WTC11 (cell line): Measurements from ENCODE around the gene CMKLR1. TPM values are rescaled to one million over a fixed set of nuclear protein-coding genes. Genes with fewer than 3 reads are reported as not detected.
A peak's percentile ranks its signal among the peaks of the same experiment; 100 is the strongest.

Experiments used
- ATAC-seq: fragments of 200-7000 bp; cut with Tn5 transposase; 2 replicates; pipeline ENCODE4 v1.10.0; 2021; ENCODE audit warnings: mild to moderate bottlenecking, moderate library complexity
- CTCF ChIA-PET: fragments of 300-600 bp; sonication (Branson Sonifier 250); formaldehyde crosslinking; loops from one replicate; lab custom pipeline; 2021; ENCODE audit warnings: antibody characterized with exemption; lab: Charles Lee
- POLR2A ChIA-PET: fragments of 350-600 bp; sonication (Branson Sonifier 250); formaldehyde crosslinking; loops from one replicate; lab custom pipeline; 2021; ENCODE audit warnings: antibody characterized with exemption; lab: Charles Lee
- DNase-seq: peaks from one replicate; pipeline ENCODE4 v3.0.0; 2021; ENCODE audit warnings: low spot score
- H3K27ac Mint-ChIP-seq: 2 replicates; pipeline ENCODE4 v1.8.0; 2021; ENCODE audit warnings: mixed read lengths
- H3K27me3 Mint-ChIP-seq: 2 replicates; pipeline ENCODE4 v1.8.0; 2021; ENCODE audit warnings: low read depth, mild to moderate bottlenecking, moderate library complexity, mixed read lengths
- H3K36me3 Mint-ChIP-seq: 2 replicates; pipeline ENCODE4 v1.8.0; 2021; ENCODE audit warnings: mixed read lengths
- H3K4me1 Mint-ChIP-seq: 2 replicates; pipeline ENCODE4 v1.8.0; 2022; ENCODE audit warnings: mixed read lengths
- H3K4me3 Mint-ChIP-seq: 2 replicates; pipeline ENCODE4 v1.8.0; 2021; ENCODE audit warnings: mild to moderate bottlenecking, moderate library complexity, mixed read lengths
- H3K9me3 Mint-ChIP-seq: 2 replicates; pipeline ENCODE4 v1.8.0; 2021; ENCODE audit warnings: mixed read lengths
- EMX1 ChIP-seq: fragments of 250-450 bp; sonication (Bioruptor Pico); IDR thresholded peaks from 2 replicates; pipeline ENCODE4 v1.8.0; 2021; ENCODE audit warnings: mild to moderate bottlenecking
- GTF2I ChIP-seq: fragments of 250-450 bp; sonication (Bioruptor Pico); conservative IDR thresholded peaks from 2 replicates; pipeline ENCODE4 v1.4.0; 2021; ENCODE audit warnings: mild to moderate bottlenecking
- HMGA2 ChIP-seq: fragments of 250-450 bp; sonication (Bioruptor Pico); IDR thresholded peaks from 2 replicates; pipeline ENCODE4 v1.4.0; 2021; ENCODE audit warnings: mild to moderate bottlenecking, moderate library complexity
- IRF2 ChIP-seq: sonication (generic); formaldehyde crosslinking; IDR thresholded peaks from 2 replicates; pipeline ENCODE4 v1.8.0; 2022; ENCODE audit warnings: low read depth, missing genetic modification reagents, borderline replicate concordance
- KAT7 ChIP-seq: sonication (generic); formaldehyde crosslinking; IDR thresholded peaks from 2 replicates; pipeline ENCODE4 v1.8.1; 2023; ENCODE audit warnings: missing genetic modification reagents, mild to moderate bottlenecking, borderline replicate concordance
- NFATC4 ChIP-seq: fragments of 250-450 bp; sonication (Bioruptor Pico); IDR thresholded peaks from 2 replicates; pipeline ENCODE4 v1.9.0; 2021; ENCODE audit warnings: mild to moderate bottlenecking
- TCF7 ChIP-seq: sonication (generic); formaldehyde crosslinking; IDR thresholded peaks from 2 replicates; pipeline ENCODE4 v1.8.0; 2022; ENCODE audit warnings: mild to moderate bottlenecking, low read depth, missing genetic modification reagents, moderate library complexity
- TEAD1 ChIP-seq: sonication (generic); formaldehyde crosslinking; IDR thresholded peaks from 2 replicates; pipeline ENCODE4 v1.8.0; 2022; ENCODE audit warnings: mild to moderate bottlenecking, missing genetic modification reagents
- TEAD4 ChIP-seq: sonication (generic); formaldehyde crosslinking; IDR thresholded peaks from 2 replicates; pipeline ENCODE4 v1.8.0; 2022; ENCODE audit warnings: mild to moderate bottlenecking, missing genetic modification reagents
- ZNF138 ChIP-seq: sonication (generic); formaldehyde crosslinking; conservative IDR thresholded peaks from 2 replicates; pipeline ENCODE4 v1.8.1; 2022; ENCODE audit warnings: mild to moderate bottlenecking, moderate library complexity, missing genetic modification reagents
- total RNA-seq: library from RNA; stranded (reverse); gene quantifications from 3 replicates; pipeline ENCODE4 v1.2.3, GENCODE V29; 2021
- TF ChIP-seq, protein P1 (sequence below): sonication (generic); formaldehyde crosslinking; IDR thresholded peaks from 2 replicates; pipeline ENCODE4 v1.8.0; 2022; ENCODE audit warnings: missing genetic modification reagents
- TF ChIP-seq, protein P2 (sequence below): sonication (generic); formaldehyde crosslinking; IDR thresholded peaks from 2 replicates; pipeline ENCODE4 v1.8.1; 2023; ENCODE audit warnings: mild to moderate bottlenecking, missing genetic modification reagents, moderate library complexity
- TF ChIP-seq, protein P3 (sequence below): fragments of 250-450 bp; sonication (Bioruptor Pico); IDR thresholded peaks from 2 replicates; pipeline ENCODE4 v1.9.0; 2021; ENCODE audit warnings: mild to moderate bottlenecking
- TF ChIP-seq, protein P4 (sequence below): fragments of 250-450 bp; sonication (Bioruptor Pico); IDR thresholded peaks from 2 replicates; pipeline ENCODE4 v1.9.0; 2021; ENCODE audit warnings: mild to moderate bottlenecking, borderline replicate concordance
- TF ChIP-seq, protein P5 (sequence below): fragments of 200-600 bp; IDR thresholded peaks from 2 replicates; pipeline ENCODE4 v1.8.0; 2022; ENCODE audit warnings: antibody characterized with exemption

CMKLR1 gene
- total RNA-seq, 1 experiment from 2014 or later: 1.6 TPM

DNA sequence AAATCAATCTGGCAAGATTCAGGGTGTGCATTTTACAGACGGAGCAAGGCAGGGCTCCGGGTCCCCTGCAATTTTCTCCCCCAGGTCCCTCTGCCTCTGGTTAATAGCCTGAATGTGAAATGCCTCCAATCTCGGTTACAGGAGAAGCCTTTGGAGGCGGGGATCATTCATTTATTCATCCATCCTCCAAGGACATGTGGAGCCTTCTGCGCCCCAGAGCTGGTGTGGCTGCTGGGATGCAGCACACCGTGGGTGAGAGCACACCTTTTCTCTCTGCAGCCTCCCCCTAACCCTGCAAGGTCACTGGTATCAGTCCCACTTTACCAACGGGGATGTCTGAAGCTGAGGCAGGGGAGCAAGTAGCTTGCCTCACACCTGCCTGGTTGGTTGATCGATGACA lies 35.4 kb downstream of the CMKLR1 start (continued):
- TF ChIP-seq, protein P1, sequence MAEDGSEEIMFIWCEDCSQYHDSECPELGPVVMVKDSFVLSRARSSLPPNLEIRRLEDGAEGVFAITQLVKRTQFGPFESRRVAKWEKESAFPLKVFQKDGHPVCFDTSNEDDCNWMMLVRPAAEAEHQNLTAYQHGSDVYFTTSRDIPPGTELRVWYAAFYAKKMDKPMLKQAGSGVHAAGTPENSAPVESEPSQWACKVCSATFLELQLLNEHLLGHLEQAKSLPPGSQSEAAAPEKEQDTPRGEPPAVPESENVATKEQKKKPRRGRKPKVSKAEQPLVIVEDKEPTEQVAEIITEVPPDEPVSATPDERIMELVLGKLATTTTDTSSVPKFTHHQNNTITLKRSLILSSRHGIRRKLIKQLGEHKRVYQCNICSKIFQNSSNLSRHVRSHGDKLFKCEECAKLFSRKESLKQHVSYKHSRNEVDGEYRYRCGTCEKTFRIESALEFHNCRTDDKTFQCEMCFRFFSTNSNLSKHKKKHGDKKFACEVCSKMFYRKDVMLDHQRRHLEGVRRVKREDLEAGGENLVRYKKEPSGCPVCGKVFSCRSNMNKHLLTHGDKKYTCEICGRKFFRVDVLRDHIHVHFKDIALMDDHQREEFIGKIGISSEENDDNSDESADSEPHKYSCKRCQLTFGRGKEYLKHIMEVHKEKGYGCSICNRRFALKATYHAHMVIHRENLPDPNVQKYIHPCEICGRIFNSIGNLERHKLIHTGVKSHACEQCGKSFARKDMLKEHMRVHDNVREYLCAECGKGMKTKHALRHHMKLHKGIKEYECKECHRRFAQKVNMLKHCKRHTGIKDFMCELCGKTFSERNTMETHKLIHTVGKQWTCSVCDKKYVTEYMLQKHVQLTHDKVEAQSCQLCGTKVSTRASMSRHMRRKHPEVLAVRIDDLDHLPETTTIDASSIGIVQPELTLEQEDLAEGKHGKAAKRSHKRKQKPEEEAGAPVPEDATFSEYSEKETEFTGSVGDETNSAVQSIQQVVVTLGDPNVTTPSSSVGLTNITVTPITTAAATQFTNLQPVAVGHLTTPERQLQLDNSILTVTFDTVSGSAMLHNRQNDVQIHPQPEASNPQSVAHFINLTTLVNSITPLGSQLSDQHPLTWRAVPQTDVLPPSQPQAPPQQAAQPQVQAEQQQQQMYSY (CRISPR knock-in tag): no peak
- no peak for TF ChIP-seq KAT7

DNA sequence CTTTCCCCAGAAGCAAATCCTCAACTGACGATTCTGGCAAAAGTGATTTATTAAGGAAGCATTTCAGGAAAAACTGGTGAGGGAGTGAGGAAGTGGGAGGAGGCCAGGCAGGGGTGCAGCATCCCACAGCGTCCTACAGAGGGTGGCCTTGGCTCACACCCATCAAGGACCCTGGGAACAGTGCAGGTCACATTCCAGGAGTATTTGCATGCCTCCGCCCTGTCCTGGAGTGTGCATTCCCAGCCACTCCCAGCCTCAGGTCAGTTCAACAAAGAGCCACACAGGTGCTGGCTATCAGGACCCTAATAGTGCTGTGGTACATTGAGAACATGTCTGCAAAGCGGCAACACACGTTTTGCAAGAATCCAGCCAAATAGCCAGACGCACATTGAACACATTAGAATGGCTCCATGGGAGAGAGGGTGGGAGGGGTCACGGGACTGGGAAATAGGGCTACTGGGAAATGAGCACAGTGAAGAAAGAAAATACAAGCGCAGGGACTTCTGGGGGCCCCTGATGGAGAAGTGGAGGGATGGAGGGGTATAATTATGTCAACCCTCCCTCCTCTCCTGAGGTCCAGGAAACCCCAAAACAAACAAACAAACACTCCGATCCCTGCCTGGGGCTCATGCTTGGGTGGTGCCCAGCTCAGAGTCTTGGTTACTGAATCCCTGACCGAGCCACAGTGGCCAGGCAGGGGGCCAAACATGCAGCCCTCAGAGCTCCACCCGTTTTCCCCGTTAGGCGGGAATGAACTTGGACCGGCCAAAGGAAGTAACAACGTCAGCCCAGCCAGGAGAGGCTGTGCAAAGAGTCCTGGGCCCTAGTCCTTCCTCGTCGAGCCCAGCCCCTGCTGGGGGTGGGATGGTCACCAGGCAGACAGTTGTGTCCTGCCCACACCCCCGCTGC lies 36.5 kb downstream of the CMKLR1 start:
- DNase-seq: peak; percentile 57
- Mint-ChIP-seq H3K36me3 (no peaks in the 10 kb centered on the region), H3K9me3 (0 out of 2 replicates have a peak, but pooled peaks cover 3% of the 10 kb centered on the region), H3K27me3 (no peaks in the 10 kb centered on the region), H3K4me1 (peaks cover 43% of the 10 kb centered on the region), H3K27ac (peak overlapping the region; percentile 79; the same call in 1 of the 2 replicates), H3K4me3 (no peak overlapping the region)
- CTCF ChIA-PET: interaction anchor here (0.6 to 1.9 kb wide), 3 partner anchors 14 to 155 kb away, joined by 4 to 5 read pairs (median 5); no protein-coding TSS in a partner anchor
- peak; percentile 90 for ATAC-seq
- POLR2A ChIA-PET: no interaction called here
- TF ChIP-seq ZNF138 (CRISPR knock-in tag): no peak
- TF ChIP-seq, protein P2, sequence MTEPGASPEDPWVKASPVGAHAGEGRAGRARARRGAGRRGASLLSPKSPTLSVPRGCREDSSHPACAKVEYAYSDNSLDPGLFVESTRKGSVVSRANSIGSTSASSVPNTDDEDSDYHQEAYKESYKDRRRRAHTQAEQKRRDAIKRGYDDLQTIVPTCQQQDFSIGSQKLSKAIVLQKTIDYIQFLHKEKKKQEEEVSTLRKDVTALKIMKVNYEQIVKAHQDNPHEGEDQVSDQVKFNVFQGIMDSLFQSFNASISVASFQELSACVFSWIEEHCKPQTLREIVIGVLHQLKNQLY: no peak
- peak; percentile 54; the same call in 1 of the 2 replicates for TF ChIP-seq TEAD4 (CRISPR knock-in tag)
- TF ChIP-seq HMGA2 (CRISPR knock-in tag): no peak
- no peak for TF ChIP-seq IRF2 (CRISPR knock-in tag)
- TF ChIP-seq TEAD1 (CRISPR knock-in tag): peak; percentile 49; the same call in 1 of the 2 replicates

DNA sequence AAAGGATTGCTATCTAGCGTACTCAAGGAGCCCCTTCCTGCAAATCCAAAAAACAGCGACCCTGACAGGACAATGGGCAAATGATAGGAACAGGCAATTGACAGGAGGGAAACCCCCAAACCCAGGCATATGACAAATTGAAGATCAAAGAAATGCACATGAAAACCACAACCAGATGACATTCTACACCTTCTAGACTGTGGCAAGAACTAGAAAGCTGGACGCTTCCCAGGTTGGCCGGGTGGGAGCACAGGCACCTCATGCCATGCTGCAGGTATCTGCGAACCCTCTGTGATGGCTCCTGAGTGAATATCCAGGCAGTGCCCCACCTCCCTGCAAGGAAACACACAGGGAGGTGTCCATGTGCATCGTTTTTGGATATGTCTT lies 37.1 kb downstream of the CMKLR1 start:
- POLR2A ChIA-PET: no interaction called here
- H3K4me3 Mint-ChIP-seq: no peak overlapping the region

DNA sequence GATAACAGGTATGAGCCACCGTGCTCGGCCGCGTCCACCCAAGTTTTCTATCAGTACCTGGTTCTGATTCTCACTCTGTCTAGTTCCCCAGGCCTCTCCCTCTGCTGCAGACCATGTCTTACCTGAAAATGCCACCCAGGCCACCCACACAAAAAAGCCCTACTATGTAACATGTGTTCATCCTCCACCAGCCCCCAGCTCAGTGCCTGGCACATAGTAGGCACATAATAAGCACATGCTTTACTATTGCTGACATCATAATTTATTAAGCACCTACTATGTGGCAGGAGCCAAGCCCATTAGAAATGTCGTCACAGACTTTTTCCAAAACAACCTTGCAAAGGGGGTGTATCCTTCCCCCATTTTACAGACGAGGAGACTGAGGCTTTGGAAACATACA lies 37.8 kb downstream of the CMKLR1 start:
- CTCF ChIA-PET: interaction anchor here (0.9 kb wide), 1 partner anchor 45 kb away, joined by 3 read pairs; no protein-coding TSS in a partner anchor
- Mint-ChIP-seq H3K9me3 (0 out of 2 replicates have a peak, but pooled peaks cover 3% of the 10 kb centered on the region), H3K27me3 (no peaks in the 10 kb centered on the region), H3K4me1 (peaks cover 43% of the 10 kb centered on the region), H3K4me3 (no peak overlapping the region), H3K27ac (no peak overlapping the region), H3K36me3 (no peaks in the 10 kb centered on the region)
- POLR2A ChIA-PET: no interaction called here
- ATAC-seq: no peak
- DNase-seq: no peak
- TF ChIP-seq, protein P3, sequence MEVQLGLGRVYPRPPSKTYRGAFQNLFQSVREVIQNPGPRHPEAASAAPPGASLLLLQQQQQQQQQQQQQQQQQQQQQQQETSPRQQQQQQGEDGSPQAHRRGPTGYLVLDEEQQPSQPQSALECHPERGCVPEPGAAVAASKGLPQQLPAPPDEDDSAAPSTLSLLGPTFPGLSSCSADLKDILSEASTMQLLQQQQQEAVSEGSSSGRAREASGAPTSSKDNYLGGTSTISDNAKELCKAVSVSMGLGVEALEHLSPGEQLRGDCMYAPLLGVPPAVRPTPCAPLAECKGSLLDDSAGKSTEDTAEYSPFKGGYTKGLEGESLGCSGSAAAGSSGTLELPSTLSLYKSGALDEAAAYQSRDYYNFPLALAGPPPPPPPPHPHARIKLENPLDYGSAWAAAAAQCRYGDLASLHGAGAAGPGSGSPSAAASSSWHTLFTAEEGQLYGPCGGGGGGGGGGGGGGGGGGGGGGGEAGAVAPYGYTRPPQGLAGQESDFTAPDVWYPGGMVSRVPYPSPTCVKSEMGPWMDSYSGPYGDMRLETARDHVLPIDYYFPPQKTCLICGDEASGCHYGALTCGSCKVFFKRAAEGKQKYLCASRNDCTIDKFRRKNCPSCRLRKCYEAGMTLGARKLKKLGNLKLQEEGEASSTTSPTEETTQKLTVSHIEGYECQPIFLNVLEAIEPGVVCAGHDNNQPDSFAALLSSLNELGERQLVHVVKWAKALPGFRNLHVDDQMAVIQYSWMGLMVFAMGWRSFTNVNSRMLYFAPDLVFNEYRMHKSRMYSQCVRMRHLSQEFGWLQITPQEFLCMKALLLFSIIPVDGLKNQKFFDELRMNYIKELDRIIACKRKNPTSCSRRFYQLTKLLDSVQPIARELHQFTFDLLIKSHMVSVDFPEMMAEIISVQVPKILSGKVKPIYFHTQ: no peak
- no peak for TF ChIP-seq NFATC4 (CRISPR knock-in tag)
- TF ChIP-seq GTF2I (CRISPR knock-in tag): no peak
- TF ChIP-seq, protein P4, sequence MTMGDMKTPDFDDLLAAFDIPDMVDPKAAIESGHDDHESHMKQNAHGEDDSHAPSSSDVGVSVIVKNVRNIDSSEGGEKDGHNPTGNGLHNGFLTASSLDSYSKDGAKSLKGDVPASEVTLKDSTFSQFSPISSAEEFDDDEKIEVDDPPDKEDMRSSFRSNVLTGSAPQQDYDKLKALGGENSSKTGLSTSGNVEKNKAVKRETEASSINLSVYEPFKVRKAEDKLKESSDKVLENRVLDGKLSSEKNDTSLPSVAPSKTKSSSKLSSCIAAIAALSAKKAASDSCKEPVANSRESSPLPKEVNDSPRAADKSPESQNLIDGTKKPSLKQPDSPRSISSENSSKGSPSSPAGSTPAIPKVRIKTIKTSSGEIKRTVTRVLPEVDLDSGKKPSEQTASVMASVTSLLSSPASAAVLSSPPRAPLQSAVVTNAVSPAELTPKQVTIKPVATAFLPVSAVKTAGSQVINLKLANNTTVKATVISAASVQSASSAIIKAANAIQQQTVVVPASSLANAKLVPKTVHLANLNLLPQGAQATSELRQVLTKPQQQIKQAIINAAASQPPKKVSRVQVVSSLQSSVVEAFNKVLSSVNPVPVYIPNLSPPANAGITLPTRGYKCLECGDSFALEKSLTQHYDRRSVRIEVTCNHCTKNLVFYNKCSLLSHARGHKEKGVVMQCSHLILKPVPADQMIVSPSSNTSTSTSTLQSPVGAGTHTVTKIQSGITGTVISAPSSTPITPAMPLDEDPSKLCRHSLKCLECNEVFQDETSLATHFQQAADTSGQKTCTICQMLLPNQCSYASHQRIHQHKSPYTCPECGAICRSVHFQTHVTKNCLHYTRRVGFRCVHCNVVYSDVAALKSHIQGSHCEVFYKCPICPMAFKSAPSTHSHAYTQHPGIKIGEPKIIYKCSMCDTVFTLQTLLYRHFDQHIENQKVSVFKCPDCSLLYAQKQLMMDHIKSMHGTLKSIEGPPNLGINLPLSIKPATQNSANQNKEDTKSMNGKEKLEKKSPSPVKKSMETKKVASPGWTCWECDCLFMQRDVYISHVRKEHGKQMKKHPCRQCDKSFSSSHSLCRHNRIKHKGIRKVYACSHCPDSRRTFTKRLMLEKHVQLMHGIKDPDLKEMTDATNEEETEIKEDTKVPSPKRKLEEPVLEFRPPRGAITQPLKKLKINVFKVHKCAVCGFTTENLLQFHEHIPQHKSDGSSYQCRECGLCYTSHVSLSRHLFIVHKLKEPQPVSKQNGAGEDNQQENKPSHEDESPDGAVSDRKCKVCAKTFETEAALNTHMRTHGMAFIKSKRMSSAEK (CRISPR knock-in tag): no peak
- TF ChIP-seq, protein P5, sequence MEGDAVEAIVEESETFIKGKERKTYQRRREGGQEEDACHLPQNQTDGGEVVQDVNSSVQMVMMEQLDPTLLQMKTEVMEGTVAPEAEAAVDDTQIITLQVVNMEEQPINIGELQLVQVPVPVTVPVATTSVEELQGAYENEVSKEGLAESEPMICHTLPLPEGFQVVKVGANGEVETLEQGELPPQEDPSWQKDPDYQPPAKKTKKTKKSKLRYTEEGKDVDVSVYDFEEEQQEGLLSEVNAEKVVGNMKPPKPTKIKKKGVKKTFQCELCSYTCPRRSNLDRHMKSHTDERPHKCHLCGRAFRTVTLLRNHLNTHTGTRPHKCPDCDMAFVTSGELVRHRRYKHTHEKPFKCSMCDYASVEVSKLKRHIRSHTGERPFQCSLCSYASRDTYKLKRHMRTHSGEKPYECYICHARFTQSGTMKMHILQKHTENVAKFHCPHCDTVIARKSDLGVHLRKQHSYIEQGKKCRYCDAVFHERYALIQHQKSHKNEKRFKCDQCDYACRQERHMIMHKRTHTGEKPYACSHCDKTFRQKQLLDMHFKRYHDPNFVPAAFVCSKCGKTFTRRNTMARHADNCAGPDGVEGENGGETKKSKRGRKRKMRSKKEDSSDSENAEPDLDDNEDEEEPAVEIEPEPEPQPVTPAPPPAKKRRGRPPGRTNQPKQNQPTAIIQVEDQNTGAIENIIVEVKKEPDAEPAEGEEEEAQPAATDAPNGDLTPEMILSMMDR: no peak
- TF ChIP-seq TCF7 (CRISPR knock-in tag): no peak
- TF ChIP-seq EMX1 (CRISPR knock-in tag): no peak

More for the DNA sequence above, 37.1 kb downstream of the CMKLR1 start:
- no peaks in the 10 kb centered on the region for H3K27me3 Mint-ChIP-seq
- H3K36me3 Mint-ChIP-seq: no peaks in the 10 kb centered on the region
- TF ChIP-seq KAT7: no peak
- TF ChIP-seq IRF2 (CRISPR knock-in tag): no peak
- H3K4me1 Mint-ChIP-seq: peaks cover 43% of the 10 kb centered on the region
- no peak for DNase-seq
- CTCF ChIA-PET: no interaction called here
- no peak for ATAC-seq
- no peak overlapping the region for H3K27ac Mint-ChIP-seq
- H3K9me3 Mint-ChIP-seq: 0 out of 2 replicates have a peak, but pooled peaks cover 3% of the 10 kb centered on the region
